Activated T-cell treated with anti-CD3 and anti-CD28 coated beads, Interleukin-2, amount 50 U/mL, for 4 hours (primary cell): Measurements from ENCODE around the gene ZNF500. TPM values are rescaled to one million over a fixed set of nuclear protein-coding genes. Genes with fewer than 3 reads are reported as not detected.

Experiments
- ATAC-seq, 2 donors: fragments of 200-7000 bp; cut with Tn5 transposase; one replicate each; pipeline ENCODE4 v1.10.0; 2021
- DNase-seq: peaks from one replicate; pipeline ENCODE4 v3.0.0-alpha.2; 2020
- H3K27me3 Mint-ChIP-seq: one replicate; pipeline ENCODE4 v1.8.0; 2021; ENCODE audit warnings: low read depth, mixed read lengths
- H3K36me3 Mint-ChIP-seq: one replicate; pipeline ENCODE4 v1.8.0; 2022; ENCODE audit warnings: mixed read lengths; ENCODE audit not compliant: insufficient read depth
- H3K4me1 Mint-ChIP-seq: one replicate; pipeline ENCODE4 v1.8.0; 2021; ENCODE audit warnings: low read depth, mixed read lengths
- H3K4me3 Mint-ChIP-seq: one replicate; pipeline ENCODE4 v1.8.0; 2021; ENCODE audit warnings: mild to moderate bottlenecking, moderate library complexity, mixed read lengths
- H3K9me3 Mint-ChIP-seq: one replicate; pipeline ENCODE4 v1.8.0; 2021; ENCODE audit warnings: mixed read lengths
- total RNA-seq, 3 donors: library from RNA; stranded (reverse); gene quantifications; one replicate each; pipeline ENCODE4 v1.2.1, GENCODE V29; 2021

Gene ZNF500
- total RNA-seq, 3 donors from 2014 or later: 10.3 to 12.4 (median 12.2) TPM

GRCh38 chr16:4733211-4733742 is 33.7 kb downstream of the ZNF500 start:
- Mint-ChIP-seq H3K9me3 (no peaks in the 10 kb centered on the region), H3K27me3 (peaks cover 2% of the 10 kb centered on the region), H3K36me3 (no peaks in the 10 kb centered on the region), H3K4me3 (peak overlapping the region; percentile 91), H3K4me1 (peaks cover 16% of the 10 kb centered on the region)
- ATAC-seq (no peak), DNase-seq (no peak)

- DNase-seq: no peak
- H3K4me3 Mint-ChIP-seq: no peak overlapping the region
- H3K36me3 Mint-ChIP-seq: peaks cover 9% of the 10 kb centered on the region
These were observed 37.1 kb downstream of the ZNF500 start for GRCh38 chr16:4729876-4730275.

GRCh38 chr16:4728676-4729075 is 38.3 kb downstream of the ZNF500 start:
- H3K4me3 Mint-ChIP-seq: no peak overlapping the region
- DNase-seq: no peak
- H3K4me1 Mint-ChIP-seq: peaks cover 8% of the 10 kb centered on the region
- H3K27me3 Mint-ChIP-seq: no peaks in the 10 kb centered on the region
- no peak for ATAC-seq
- H3K36me3 Mint-ChIP-seq: peaks cover 9% of the 10 kb centered on the region
- H3K9me3 Mint-ChIP-seq: no peaks in the 10 kb centered on the region

More at GRCh38 chr16:4729876-4730275, 37.1 kb downstream of the ZNF500 start:
- peaks cover 9% of the 10 kb centered on the region for H3K4me1 Mint-ChIP-seq
- no peaks in the 10 kb centered on the region for H3K9me3 Mint-ChIP-seq
- no peak for ATAC-seq
- H3K27me3 Mint-ChIP-seq: no peaks in the 10 kb centered on the region

DNA sequence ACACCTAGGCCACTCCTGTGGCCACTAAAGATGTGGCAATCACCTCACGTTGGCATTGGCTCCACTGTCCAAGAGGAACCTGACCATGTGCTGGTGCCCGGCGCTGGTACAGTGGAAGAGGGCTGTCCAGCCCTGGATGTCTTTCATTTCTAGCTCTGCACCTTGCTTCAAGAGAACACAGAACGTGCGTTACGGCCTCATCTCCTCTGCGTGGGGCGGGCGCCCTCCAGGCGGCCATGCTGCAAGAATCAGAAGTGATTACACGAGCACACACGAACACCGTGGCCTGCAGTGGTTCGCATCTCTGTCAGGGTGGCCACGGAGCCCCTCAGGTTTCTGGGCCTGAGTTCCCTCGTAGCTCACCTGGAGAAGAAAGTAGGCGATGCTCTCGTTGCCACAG is 40.3 kb downstream of the ZNF500 start:
- Mint-ChIP-seq H3K9me3 (no peaks in the 10 kb centered on the region), H3K4me3 (no peak overlapping the region), H3K27me3 (no peaks in the 10 kb centered on the region), H3K36me3 (peaks cover 13% of the 10 kb centered on the region), H3K4me1 (no peaks in the 10 kb centered on the region)
- ATAC-seq (no peak), DNase-seq (no peak)

DNA sequence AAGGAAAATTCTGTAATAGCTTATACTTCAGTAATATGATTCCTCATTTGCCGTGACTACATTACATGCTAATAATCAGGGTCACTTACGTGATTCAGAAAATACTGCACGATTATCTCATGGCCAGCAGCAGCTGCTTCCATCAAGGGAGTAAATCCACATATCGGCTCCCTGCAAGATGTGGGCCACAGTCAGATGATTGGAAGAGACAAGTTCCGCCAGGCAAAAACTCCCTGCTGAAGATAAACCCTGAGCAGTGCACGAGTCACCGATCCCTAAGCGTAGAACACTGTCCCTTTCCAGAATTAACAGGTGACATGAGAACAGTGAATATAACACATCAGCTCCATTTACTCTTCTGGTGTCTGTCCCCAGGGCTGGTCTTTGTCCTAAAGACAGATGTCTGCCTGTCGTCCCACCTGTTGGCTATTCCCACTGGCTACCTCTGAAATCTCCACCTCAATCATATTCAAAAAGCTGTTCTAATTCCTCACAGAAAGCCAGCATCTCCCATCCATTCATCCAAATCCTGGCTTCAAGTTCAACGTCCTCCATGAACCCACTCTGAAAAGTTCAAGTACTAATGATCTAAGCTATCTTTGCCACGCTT is 42.2 kb downstream of the ZNF500 start:
- no peaks in the 10 kb centered on the region for H3K4me1 Mint-ChIP-seq
- no peaks in the 10 kb centered on the region for H3K27me3 Mint-ChIP-seq
- H3K9me3 Mint-ChIP-seq: no peaks in the 10 kb centered on the region
- H3K36me3 Mint-ChIP-seq: peaks cover 13% of the 10 kb centered on the region
- ATAC-seq (no peak), DNase-seq (no peak)
- no peak overlapping the region for H3K4me3 Mint-ChIP-seq

GRCh38 chr16:4723071-4723767 is 43.7 kb downstream of the ZNF500 start:
- ATAC-seq (no peak), DNase-seq (no peak)
- Mint-ChIP-seq H3K27me3 (no peaks in the 10 kb centered on the region), H3K36me3 (peaks cover 13% of the 10 kb centered on the region), H3K4me3 (no peak overlapping the region), H3K9me3 (no peaks in the 10 kb centered on the region), H3K4me1 (no peaks in the 10 kb centered on the region)

- H3K9me3 Mint-ChIP-seq: no peaks in the 10 kb centered on the region
- H3K4me1 Mint-ChIP-seq: no peaks in the 10 kb centered on the region
- H3K36me3 Mint-ChIP-seq: peaks cover 7% of the 10 kb centered on the region
- no peak for DNase-seq
- H3K27me3 Mint-ChIP-seq: no peaks in the 10 kb centered on the region
- no peak for ATAC-seq
- H3K4me3 Mint-ChIP-seq: no peak overlapping the region
These were observed 48.5 kb downstream of the ZNF500 start for GRCh38 chr16:4718466-4718865.

DNA sequence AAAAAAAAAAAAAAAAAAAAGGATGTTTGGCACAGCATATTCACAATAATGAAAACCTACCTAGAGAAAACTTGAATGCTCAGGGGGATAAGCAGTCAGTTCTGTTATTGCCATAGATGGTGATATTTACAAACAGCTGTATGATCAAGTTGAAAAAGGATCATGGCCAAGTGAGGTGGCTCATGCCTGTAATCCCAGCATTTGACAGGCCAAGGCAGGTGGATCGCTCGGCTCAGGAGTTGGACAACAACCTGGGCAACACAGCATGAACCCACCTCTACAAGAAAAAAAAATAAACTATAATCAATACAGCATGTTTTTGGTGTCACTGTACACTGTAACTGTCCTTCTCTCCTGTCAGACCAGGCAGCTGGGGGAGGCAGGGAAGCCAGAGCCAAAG is 52.0 kb downstream of the ZNF500 start:
- Mint-ChIP-seq H3K9me3 (no peaks in the 10 kb centered on the region), H3K4me1 (no peaks in the 10 kb centered on the region), H3K27me3 (no peaks in the 10 kb centered on the region), H3K4me3 (no peak overlapping the region), H3K36me3 (peaks cover 11% of the 10 kb centered on the region)
- ATAC-seq (no peak), DNase-seq (no peak)

GRCh38 chr16:4713663-4714501 is 53.1 kb downstream of the ZNF500 start:
- peaks cover 18% of the 10 kb centered on the region for H3K36me3 Mint-ChIP-seq
- no peaks in the 10 kb centered on the region for H3K4me1 Mint-ChIP-seq
- no peaks in the 10 kb centered on the region for H3K27me3 Mint-ChIP-seq
- H3K4me3 Mint-ChIP-seq: no peak overlapping the region
- no peak for DNase-seq
- H3K9me3 Mint-ChIP-seq: no peaks in the 10 kb centered on the region
- no peak for ATAC-seq

DNA sequence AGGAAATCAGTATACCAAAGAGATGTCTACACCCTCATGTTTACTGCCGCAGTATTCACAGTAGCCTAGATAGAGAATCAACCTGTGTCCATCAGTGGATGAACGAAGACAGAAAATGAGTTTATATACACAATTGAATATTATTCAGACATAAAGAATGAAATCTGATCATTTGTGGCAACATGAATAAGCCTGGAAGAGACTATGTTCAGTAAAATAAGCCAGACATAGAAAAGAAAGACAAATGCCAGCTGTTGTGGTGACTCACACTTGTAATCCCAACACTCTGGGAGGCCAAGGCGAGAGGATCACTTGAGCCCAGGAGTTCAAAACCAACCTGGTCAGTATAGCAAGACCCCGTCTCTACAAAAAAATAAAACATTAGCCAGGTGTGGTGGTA is 57.5 kb downstream of the ZNF500 start:
- Mint-ChIP-seq H3K4me3 (no peak overlapping the region), H3K9me3 (no peaks in the 10 kb centered on the region), H3K4me1 (no peaks in the 10 kb centered on the region), H3K27me3 (no peaks in the 10 kb centered on the region), H3K36me3 (peaks cover 27% of the 10 kb centered on the region)
- no peak for ATAC-seq
- no peak for DNase-seq

- H3K27me3 Mint-ChIP-seq: no peaks in the 10 kb centered on the region
- peaks cover 23% of the 10 kb centered on the region for H3K36me3 Mint-ChIP-seq
- DNase-seq: no peak
- H3K4me1 Mint-ChIP-seq: no peaks in the 10 kb centered on the region
- no peaks in the 10 kb centered on the region for H3K9me3 Mint-ChIP-seq
- no peak for ATAC-seq
- H3K4me3 Mint-ChIP-seq: peak overlapping the region; percentile 2
These were observed 60.1 kb downstream of the ZNF500 start for GRCh38 chr16:4706871-4707270.

GRCh38 chr16:4704913-4705312 is 62.0 kb downstream of the ZNF500 start:
- DNase-seq: no peak
- no peaks in the 10 kb centered on the region for H3K4me1 Mint-ChIP-seq

DNA sequence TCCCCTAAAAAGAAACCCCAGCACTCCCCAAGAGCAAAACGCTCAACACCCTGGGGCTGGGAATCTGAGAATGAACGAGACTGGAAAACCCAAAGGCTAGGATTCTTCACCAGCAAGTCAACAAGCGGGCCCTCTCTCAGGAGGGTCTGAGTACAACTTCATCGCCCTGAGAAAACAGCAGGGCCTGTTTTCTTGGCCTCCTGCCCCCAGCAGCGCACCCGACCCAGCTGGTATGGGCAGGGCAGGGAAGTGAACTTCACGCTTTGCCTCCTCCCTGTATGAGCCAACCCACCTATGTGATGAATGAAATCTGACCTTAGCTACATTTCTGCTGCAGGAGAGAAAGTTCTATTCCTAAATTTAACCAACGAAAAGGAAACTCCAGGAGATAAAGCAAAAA is 62.5 kb downstream of the ZNF500 start:
- Mint-ChIP-seq H3K9me3 (no peaks in the 10 kb centered on the region), H3K4me3 (no peak overlapping the region)
- no peak for ATAC-seq

More at GRCh38 chr16:4704913-4705312, 62.0 kb downstream of the ZNF500 start:
- Mint-ChIP-seq H3K36me3 (peaks cover 19% of the 10 kb centered on the region), H3K4me3 (no peak overlapping the region), H3K27me3 (no peaks in the 10 kb centered on the region), H3K9me3 (no peaks in the 10 kb centered on the region)
- ATAC-seq: no peak

DNA sequence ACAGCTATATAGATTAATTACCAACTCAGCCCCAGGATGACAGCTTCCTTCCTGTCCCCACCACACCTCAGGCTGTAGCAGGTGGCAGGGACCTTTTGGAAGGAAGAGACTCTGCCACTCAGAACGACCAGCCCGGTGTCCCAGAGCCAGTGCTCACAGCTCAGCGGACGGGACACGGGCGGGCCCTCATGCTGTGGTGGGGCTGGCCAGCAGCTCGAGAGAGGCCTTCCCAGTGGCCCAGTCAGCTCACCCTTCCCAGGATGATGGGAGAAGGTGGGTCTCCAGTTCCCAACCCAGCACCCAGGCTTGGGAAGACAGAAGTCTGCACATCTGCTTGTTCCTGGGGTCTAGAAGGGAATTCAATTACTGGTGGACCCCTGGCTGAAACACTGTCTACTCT is 63.1 kb downstream of the ZNF500 start:
- DNase-seq (no peak), ATAC-seq (no peak)
- H3K4me1 Mint-ChIP-seq: no peaks in the 10 kb centered on the region
- H3K4me3 Mint-ChIP-seq: no peak overlapping the region
- H3K27me3 Mint-ChIP-seq: no peaks in the 10 kb centered on the region
- H3K9me3 Mint-ChIP-seq: no peaks in the 10 kb centered on the region
- H3K36me3 Mint-ChIP-seq: peaks cover 13% of the 10 kb centered on the region

More for the DNA sequence above, 62.5 kb downstream of the ZNF500 start:
- DNase-seq: no peak
- H3K27me3 Mint-ChIP-seq: no peaks in the 10 kb centered on the region
- H3K4me1 Mint-ChIP-seq: no peaks in the 10 kb centered on the region
- H3K36me3 Mint-ChIP-seq: peaks cover 15% of the 10 kb centered on the region
